ENCODE data around the gene TCL1B.
"Not testable (repeated sequence)": the region's sequence is repeated elsewhere in the genome, so short reads cannot be mapped to it uniquely, and the experiment has no call there.

Gene TCL1B

GRCh38 chr14:95685978-95686922, at the start of gene TCL1B:
Gene TCL1B (plus strand): TSS chr14:95686426. CDS start chr14:95686468, 42 bp downstream.
- no peak for DNase-seq

- DNase-seq: no peak
Observed at GRCh38 chr14:95644981-95645380, 41.2 kb upstream of the TCL1B start.

- no peak for DNase-seq
Observed at GRCh38 chr14:95645389-95645996, 40.7 kb upstream of the TCL1B start.

GRCh38 chr14:95647926-95648325, 38.3 kb upstream of the TCL1B start:
- no peak for DNase-seq

- DNase-seq: no peak
Observed at GRCh38 chr14:95649230-95649629, 37.0 kb upstream of the TCL1B start.

GRCh38 chr14:95651028-95651427, 35.2 kb upstream of the TCL1B start:
- no peak for DNase-seq

- no peak for DNase-seq
Observed at GRCh38 chr14:95651821-95652583, 34.2 kb upstream of the TCL1B start.

DNA sequence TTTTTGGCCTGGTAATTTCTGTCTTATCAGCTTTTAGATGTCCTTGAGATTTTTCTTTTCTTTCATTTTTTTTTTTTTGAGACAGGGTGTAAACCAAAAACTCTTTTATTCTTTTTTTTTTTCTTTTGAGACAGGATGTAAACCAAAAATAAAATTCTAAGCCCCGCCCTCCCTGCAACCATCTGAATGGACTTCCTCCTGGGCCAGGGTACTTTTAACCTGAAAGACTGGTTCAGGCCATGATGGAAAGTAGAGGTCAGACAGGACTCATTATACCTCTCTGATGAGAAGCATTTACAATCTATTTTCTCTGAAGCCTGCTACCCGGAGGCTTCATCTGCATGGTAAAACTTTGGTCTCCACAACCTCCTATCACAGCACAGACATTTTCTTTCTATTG, 33.5 kb upstream of the TCL1B start:
- no peak for DNase-seq

GRCh38 chr14:95655461-95655860, 30.8 kb upstream of the TCL1B start:
- no peak for DNase-seq

- DNase-seq: no peak
Observed at GRCh38 chr14:95656634-95657033, 29.6 kb upstream of the TCL1B start.

DNA sequence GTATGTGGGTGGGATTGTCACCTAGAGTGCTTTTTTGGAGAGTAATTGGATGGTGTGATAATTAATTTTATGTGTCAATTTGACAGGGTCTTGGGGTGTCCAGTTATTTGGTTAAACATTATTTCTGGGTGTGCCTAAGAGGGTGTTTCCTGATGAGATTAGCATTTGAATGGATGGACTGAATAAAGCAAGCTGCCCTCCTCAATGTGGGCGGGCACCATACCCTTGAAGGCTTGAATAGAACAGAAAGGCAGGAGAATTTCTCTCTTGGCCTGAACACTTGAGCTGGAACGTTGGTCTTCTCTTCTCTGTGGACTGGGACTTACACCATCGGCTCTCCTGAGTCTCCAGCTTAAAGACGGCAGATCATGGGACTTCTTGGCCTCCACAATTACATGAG, 28.8 kb upstream of the TCL1B start:
- DNase-seq: no peak

DNA sequence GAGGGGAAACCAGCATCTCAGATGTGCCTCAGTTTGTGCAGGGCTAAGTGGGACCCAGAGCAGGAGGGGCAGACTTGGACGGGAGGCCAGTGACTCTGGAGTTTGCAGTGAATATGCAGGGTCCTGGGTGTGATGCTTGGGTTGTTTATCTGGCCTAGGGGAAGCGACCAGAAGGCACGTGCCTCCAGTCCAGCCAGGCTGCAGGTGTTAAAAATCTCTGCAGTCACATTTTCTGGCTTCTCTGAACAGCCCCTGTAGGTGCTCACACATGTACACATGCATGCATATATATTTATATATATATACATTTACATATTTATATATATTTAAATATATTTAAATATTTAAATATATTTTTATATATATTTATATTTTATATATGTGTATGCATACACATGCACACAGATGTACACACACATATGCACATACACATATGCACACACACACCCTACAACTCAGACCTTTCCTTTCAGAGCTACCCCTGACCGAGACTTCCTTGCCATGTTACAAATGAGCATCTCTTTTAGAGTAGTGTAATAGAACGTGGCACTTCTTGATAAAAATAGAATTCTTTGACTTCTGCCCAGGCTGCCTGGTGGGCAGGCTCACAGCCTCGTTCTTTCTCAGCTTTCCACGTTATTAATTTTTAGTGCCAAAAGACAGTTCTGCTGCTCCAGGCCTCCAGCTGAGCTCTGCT, 26.8 kb upstream of the TCL1B start:
- no peak for DNase-seq

DNA sequence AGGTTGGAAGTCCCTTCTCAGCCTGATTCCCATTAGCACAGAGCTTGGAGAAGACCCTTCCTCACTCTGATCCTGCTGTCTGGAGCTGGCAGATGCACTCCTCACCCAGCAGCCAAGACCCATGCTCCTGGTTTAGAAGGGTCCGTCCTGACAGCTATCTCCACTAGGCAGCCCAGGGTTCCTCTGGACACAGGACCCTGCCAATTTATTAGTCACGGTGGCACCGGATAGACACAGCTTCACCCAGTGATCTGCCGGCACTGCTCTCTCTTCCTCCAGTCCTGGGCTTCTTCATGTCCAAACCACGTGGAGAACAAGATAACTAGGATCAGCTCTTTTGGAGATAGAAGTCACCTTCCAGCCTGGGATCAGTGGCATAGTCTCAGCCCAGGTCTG, 26.2 kb upstream of the TCL1B start:
- DNase-seq: no peak

- no peak for DNase-seq
Observed at GRCh38 chr14:95660651-95661515, 25.3 kb upstream of the TCL1B start.

DNA sequence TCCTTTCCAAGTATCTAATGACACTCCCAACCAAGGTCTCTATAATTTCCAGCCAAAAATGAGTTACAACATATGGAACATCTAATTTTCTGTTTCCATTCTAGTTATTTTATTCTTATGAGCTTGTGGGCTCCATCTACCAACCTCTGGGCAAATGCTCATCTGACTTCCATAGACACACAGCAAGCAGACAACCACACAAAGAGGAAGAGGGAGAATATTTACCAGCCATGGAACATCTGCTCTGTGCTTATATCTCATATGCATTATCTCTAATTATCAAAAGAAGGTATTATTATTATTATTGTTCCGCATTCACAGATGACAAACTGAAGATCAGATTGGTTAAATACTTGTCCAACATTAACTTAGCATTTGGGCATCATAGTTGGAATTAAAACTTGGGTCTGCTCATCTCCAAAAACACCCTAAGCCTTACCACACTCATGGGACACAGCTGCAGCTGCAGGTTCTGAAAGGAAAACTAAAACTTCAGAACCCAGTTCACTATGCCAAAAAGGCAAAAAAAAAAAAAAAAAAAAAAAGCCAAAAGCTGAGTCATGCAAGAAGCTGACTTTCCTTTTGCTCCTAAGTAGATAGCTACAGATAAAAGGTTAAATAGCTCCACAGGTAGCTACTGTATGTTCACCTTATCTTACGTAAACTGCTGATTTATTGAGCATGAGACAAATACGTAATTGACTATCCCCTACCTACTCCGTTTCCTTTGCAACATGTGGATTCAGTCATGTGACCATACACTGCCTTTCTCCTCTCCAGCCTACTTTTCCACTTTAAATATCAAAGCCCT, 23.6 kb upstream of the TCL1B start:
- DNase-seq: no peak

DNA sequence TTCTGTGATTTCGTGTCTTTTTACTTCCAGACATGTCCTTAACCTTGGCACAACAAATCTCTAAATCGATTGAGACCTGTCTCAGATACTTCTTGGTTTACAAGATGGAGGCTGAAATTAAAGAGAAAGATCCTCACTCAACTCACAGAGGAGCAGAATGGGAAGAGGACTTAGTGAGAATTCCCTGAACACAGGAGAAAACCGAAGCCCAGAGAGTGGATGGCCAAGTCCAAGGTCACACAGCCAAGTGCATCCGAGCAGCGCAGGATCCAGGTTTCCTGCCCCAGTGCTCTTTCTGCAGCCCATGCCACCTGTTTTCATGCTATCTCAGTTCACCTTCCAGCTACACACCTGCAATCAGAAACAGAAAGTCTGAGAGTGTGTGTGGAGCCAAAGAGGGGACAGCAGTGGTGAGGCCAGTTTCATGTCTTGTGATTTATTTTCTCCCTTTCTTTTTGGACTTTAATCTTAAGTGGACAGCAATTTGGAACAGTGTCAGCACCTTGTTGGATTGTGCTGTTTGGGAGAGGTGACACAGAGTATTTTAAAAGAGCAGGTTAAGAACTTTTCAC, 22.9 kb upstream of the TCL1B start:
- no peak for DNase-seq

GRCh38 chr14:95664066-95664465, 22.2 kb upstream of the TCL1B start:
- no peak for DNase-seq

GRCh38 chr14:95664546-95664945, 21.7 kb upstream of the TCL1B start:
- DNase-seq: no peak

DNA sequence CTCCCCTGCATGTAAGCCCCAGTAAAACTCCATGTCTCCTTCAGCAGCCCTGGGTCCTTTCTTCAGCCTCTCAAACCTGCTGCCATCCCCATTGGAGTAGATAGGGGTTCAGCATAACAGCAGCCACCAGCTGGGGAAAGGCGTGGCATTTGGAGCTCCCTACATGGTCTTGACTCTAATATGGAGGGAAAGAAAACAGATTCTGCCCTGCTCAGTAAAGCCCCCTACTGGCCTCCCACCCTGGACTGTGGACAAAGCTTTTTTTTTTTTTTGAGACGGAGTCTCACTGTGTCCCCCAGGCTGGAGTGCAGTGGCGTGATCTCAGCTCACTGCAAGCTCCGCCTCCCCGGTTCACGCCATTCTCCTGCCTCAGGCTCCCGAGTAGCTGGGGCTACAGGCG, 20.7 kb upstream of the TCL1B start:
- not testable (repeated sequence) for DNase-seq

DNA sequence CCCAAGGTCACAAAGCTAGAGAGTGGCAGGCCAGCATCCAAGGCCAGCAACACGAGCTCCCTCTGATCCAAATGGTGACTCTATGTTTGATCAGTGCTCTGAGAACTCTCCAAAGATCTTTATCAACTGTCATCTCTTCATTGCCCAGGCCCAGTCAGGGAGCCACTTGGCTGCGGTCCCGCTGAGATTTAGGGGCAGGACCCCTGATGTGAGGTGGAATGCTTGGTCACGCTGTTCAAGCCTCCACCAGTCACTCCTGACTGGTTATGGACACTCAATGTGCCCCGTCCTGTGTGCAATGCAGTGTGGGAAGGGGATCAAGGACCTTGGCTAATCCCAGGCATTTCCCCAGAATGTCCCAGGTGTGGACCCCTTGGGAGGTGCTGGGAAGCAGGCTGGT, 19.8 kb upstream of the TCL1B start:
- no peak for DNase-seq

DNA sequence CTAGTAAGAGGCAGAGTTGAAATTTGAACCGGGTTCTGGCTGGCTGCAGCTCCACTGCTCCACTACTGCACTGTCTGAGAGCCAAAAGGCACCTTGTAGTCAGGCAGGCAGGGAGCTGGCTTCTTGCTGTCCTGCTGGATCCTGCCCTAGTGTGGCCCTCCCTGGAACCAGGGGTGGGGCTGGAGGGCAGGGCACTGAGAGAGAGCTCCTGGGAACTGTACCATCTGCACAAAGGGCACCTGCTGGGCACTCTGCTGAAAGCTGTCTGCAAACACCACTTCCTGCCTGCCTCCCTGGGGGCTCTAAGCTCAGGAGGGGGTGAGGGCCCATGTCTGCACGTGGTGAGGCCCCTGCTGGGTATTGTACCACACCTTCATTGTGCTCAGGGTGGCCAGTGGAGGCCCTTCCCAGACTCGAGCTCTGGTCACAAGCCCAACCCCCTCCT, 19.0 kb upstream of the TCL1B start:
- DNase-seq: no peak

All from stimulated activated CD4-positive, alpha-beta T cell treated with anti-CD3 and anti-CD28 coated beads, Interleukin-12 subunit alpha, Interleukin-12 subunit beta, amount 100 ng/mL, for 4 hours (primary cell).